Type B pancreatic cell (in vitro differentiated cells): Measurements from ENCODE around the gene ARRDC3. TPM values are rescaled to one million over a fixed set of nuclear protein-coding genes. Genes with fewer than 3 reads are reported as not detected.

Experiments
- DNase-seq: peaks from one replicate; pipeline ENCODE4 v3.0.0; 2021; ENCODE audit warnings: mixed read lengths; ENCODE audit not compliant: unreplicated experiment; ENCODE audit errors: extremely low spot score
- H3K27ac Mint-ChIP-seq: 2 replicates; pipeline ENCODE4 v1.8.0; 2021; ENCODE audit warnings: mild to moderate bottlenecking, mixed read lengths
- H3K27me3 Mint-ChIP-seq: 2 replicates; pipeline ENCODE4 v1.8.0; 2021; ENCODE audit warnings: mixed read lengths
- H3K36me3 Mint-ChIP-seq: 2 replicates; pipeline ENCODE4 v1.8.0; 2021; ENCODE audit warnings: mixed read lengths
- H3K4me1 Mint-ChIP-seq: one replicate; pipeline ENCODE4 v1.8.0; 2021; ENCODE audit warnings: mixed read lengths; ENCODE audit not compliant: unreplicated experiment
- H3K4me3 Mint-ChIP-seq: 2 replicates; pipeline ENCODE4 v1.8.0; 2021; ENCODE audit warnings: mild to moderate bottlenecking, mixed read lengths
- H3K9me3 Mint-ChIP-seq: 2 replicates; pipeline ENCODE4 v1.8.0; 2021; ENCODE audit warnings: mixed read lengths
- CTCF ChIP-seq: fragments of 200-600 bp; sonication (generic); conservative IDR thresholded peaks from 2 replicates; pipeline ENCODE4 v1.5.0; 2021; ENCODE audit warnings: antibody characterized with exemption, mild to moderate bottlenecking
- total RNA-seq: library from RNA; stranded (reverse); gene quantifications from 2 replicates; pipeline ENCODE4 v1.2.1, GENCODE V29; 2021; ENCODE audit warnings: low replicate concordance

Gene ARRDC3
- total RNA-seq, 1 donor from 2014 or later, result 98.6 TPM

GRCh38 chr5:91382530-91383026 lies 539 bp downstream of the ARRDC3 start:
- DNase-seq, result no peak
- no peak for TF ChIP-seq CTCF
- Mint-ChIP-seq H3K4me3 (peak overlapping the region; percentile 96), H3K27me3 (no peaks in the 10 kb centered on the region), H3K4me1 (peaks cover 22% of the 10 kb centered on the region), H3K9me3 (no peaks in the 10 kb centered on the region), H3K36me3 (peaks cover 10% of the 10 kb centered on the region), H3K27ac (peak overlapping the region; percentile 100)

GRCh38 chr5:91381774-91382359 lies 1.2 kb downstream of the ARRDC3 start:
- peaks cover 22% of the 10 kb centered on the region for H3K4me1 Mint-ChIP-seq
- peaks cover 17% of the 10 kb centered on the region for H3K36me3 Mint-ChIP-seq
- TF ChIP-seq CTCF, result no peak
- H3K9me3 Mint-ChIP-seq, result no peaks in the 10 kb centered on the region
- H3K4me3 Mint-ChIP-seq, result peak overlapping the region; percentile 96
- DNase-seq, result peak; percentile 75
- peak overlapping the region; percentile 100 for H3K27ac Mint-ChIP-seq
- no peaks in the 10 kb centered on the region for H3K27me3 Mint-ChIP-seq

DNA sequence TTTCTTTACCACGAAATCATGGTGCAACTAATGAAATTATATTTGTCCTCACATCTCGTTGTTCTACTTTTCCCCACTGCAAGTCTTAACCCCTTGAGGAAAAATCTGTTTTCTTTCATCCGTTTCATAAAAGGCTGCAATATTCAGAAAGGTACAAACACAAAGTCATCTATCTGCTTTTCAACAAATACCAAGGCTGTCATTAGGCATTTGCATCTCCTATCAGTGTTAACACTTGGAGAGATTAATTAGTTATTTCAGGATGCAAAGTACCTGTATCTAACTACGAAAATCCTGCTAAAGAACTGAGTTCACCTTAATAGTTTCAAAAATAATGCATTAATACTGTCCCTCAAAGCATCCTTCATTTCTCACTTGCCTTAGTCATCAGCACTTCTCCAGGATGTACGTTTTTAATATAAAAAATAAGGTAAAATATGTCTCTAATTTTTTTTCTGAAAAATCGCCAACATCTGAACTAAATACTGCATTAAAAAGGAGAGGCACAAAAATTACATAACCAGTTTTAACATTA lies 1.8 kb downstream of the ARRDC3 start:
- H3K4me1 Mint-ChIP-seq, result peaks cover 22% of the 10 kb centered on the region
- peak overlapping the region; percentile 96 for H3K4me3 Mint-ChIP-seq
- DNase-seq, result no peak
- no peaks in the 10 kb centered on the region for H3K27me3 Mint-ChIP-seq
- H3K27ac Mint-ChIP-seq, result peak overlapping the region; percentile 100
- no peak for TF ChIP-seq CTCF
- peaks cover 17% of the 10 kb centered on the region for H3K36me3 Mint-ChIP-seq
- no peaks in the 10 kb centered on the region for H3K9me3 Mint-ChIP-seq

DNA sequence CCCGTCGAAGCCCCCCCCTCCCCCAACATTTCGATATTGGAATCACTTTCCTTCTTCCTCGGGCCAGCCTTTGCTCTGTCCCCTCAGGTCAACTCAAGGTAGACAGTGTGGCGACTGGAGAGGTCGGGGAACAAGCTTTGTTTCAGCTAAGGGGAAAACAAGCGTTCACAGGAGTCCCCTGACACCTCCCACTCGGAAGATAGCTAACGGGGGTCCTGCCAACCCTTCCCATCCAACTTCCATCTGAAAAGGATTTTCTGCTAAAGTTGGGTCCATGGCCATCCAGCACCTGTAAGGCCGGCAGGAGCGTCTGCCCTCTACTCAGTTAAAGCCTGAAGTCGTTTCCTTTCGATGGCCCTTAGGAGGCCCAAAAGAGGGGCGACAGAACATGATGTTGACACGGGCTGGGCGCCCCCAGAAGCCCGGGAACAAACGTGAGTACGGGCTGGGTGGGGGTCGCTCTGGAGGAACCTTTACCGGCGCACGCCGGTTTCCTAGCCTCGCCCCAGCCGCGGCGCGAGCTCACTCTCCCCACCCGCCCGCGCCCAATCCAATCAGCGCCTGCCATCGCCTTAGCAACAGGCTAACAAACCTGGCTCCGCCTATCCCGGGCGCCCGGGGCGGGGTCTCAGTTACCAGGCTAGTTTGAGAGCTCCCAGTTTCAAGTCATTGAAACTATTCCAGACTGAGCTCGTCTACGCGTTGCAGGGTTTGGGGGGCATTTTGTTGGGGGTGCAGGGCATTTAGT lies 2.5 kb downstream of the ARRDC3 start:
- Mint-ChIP-seq H3K36me3 (peaks cover 17% of the 10 kb centered on the region), H3K4me1 (peaks cover 17% of the 10 kb centered on the region), H3K27me3 (no peaks in the 10 kb centered on the region), H3K4me3 (peak overlapping the region; percentile 96), H3K9me3 (no peaks in the 10 kb centered on the region), H3K27ac (peak overlapping the region; percentile 100)
- TF ChIP-seq CTCF, result no peak
- DNase-seq, result peak; percentile 96

- TF ChIP-seq CTCF, result no peak
- H3K27me3 Mint-ChIP-seq, result no peaks in the 10 kb centered on the region
- H3K4me3 Mint-ChIP-seq, result peak overlapping the region; percentile 96
- no peaks in the 10 kb centered on the region for H3K9me3 Mint-ChIP-seq
- peaks cover 15% of the 10 kb centered on the region for H3K4me1 Mint-ChIP-seq
- peak overlapping the region; percentile 100 for H3K27ac Mint-ChIP-seq
- peaks cover 18% of the 10 kb centered on the region for H3K36me3 Mint-ChIP-seq
- DNase-seq, result peak; percentile 98
Observed at GRCh38 chr5:91379914-91380490, 3.1 kb downstream of the ARRDC3 start.
